ENCODE measurements around the gene KIF15. TPM values are rescaled to one million over a fixed set of nuclear protein-coding genes. Genes with fewer than 3 reads are reported as not detected.

KIF15 gene
- total RNA-seq, 4 donors from 2014 or later, result 0.95 to 11.5 (median 0.96) TPM; not detected in 1

GRCh38 chr3:44772099-44772442 is 10.5 kb downstream of the KIF15 start:
- intact Hi-C loops (cut with DNase I; ENCODE audit: low total_unique reads), result no loop called here
- H3K27ac ChIP-seq, result no peak overlapping the region
- in situ Hi-C loops (cut with MboI; ENCODE audit: low pct_ligation_motif_present in 1 of 4, low pct_unique_long_range_greater_than_20kb in 1 of 4, low sequenced_read_pairs in 3 of 4), result no loop called here
- H3K4me1 ChIP-seq, result no peaks in the 10 kb centered on the region
- H3K9me3 ChIP-seq, result peaks cover 8 to 22% of the 10 kb centered on the region in 2 donors
- 90% methylated on average over 1 of the region's 1 CpG; no CpG with 5 or more reads in 1 of the 2 donors for WGBS, 2 donors (ENCODE audit: low coverage in 1 of 2)
- TF ChIP-seq CTCF (IDR thresholded peaks at IDR 0.05) (no peak), POLR2A (IDR thresholded peaks at IDR 0.05) (no peak), EP300 (IDR thresholded peaks at IDR 0.05; ENCODE audit: low read depth) (no peak), POLR2AphosphoS5 (IDR thresholded peaks at IDR 0.05) (no peak)
- DNase-seq, result no peak
- no peaks in the 10 kb centered on the region for H3K36me3 ChIP-seq
- H3K4me3 ChIP-seq, result no peak overlapping the region
- H3K27me3 ChIP-seq, result no peaks in the 10 kb centered on the region

- Histone ChIP-seq H3K36me3 (no peaks in the 10 kb centered on the region), H3K9me3 (no peaks in the 10 kb centered on the region), H3K27me3 (no peaks in the 10 kb centered on the region), H3K4me1 (no peaks in the 10 kb centered on the region), H3K27ac (no peak overlapping the region), H3K4me3 (no peak overlapping the region)
- no peak for DNase-seq
- intact Hi-C loops (cut with DNase I; ENCODE audit: low total_unique reads) (no loop called here), in situ Hi-C loops (cut with MboI; ENCODE audit: low pct_ligation_motif_present in 1 of 4, low pct_unique_long_range_greater_than_20kb in 1 of 4, low sequenced_read_pairs in 3 of 4) (no loop called here)
- TF ChIP-seq POLR2AphosphoS5 (IDR thresholded peaks at IDR 0.05), result no peak
- TF ChIP-seq EP300 (IDR thresholded peaks at IDR 0.05; ENCODE audit: low read depth), result no peak
- TF ChIP-seq CTCF (IDR thresholded peaks at IDR 0.05), result no peak
- TF ChIP-seq POLR2A (IDR thresholded peaks at IDR 0.05), result no peak
- 97% methylated on average over 4 of the region's 4 CpGs for WGBS, 2 donors (ENCODE audit: low coverage in 1 of 2)
Measured at GRCh38 chr3:44782891-44783290, 21.3 kb downstream of the KIF15 start.

GRCh38 chr3:44795197-44795596 is 33.6 kb downstream of the KIF15 start:
- intact Hi-C loops (cut with DNase I; ENCODE audit: low total_unique reads), result no loop called here
- no peak for TF ChIP-seq EP300 (IDR thresholded peaks at IDR 0.05; ENCODE audit: low read depth)
- TF ChIP-seq POLR2AphosphoS5 (IDR thresholded peaks at IDR 0.05), result no peak
- no peak for TF ChIP-seq POLR2A (IDR thresholded peaks at IDR 0.05)
- TF ChIP-seq CTCF (IDR thresholded peaks at IDR 0.05), result no peak
- Histone ChIP-seq H3K4me1 (no peaks in the 10 kb centered on the region), H3K27me3 (no peaks in the 10 kb centered on the region), H3K36me3 (peaks cover 0 to 5% (median 0%) of the 10 kb centered on the region in 4 donors), H3K4me3 (no peak overlapping the region), H3K27ac (no peak overlapping the region), H3K9me3 (no peaks in the 10 kb centered on the region)
- in situ Hi-C loops (cut with MboI; ENCODE audit: low pct_ligation_motif_present in 1 of 4, low pct_unique_long_range_greater_than_20kb in 1 of 4, low sequenced_read_pairs in 3 of 4), result no loop called here
- no peak for DNase-seq
- 93 to 99% methylated on average over 4 of the region's 4 CpGs for WGBS, 2 donors (ENCODE audit: low coverage in 1 of 2)

- Histone ChIP-seq H3K27me3 (no peaks in the 10 kb centered on the region), H3K9me3 (no peaks in the 10 kb centered on the region), H3K36me3 (peaks cover 0 to 5% (median 0%) of the 10 kb centered on the region in 4 donors), H3K4me3 (no peak overlapping the region), H3K4me1 (no peaks in the 10 kb centered on the region), H3K27ac (no peak overlapping the region)
- TF ChIP-seq CTCF (IDR thresholded peaks at IDR 0.05), result no peak
- intact Hi-C loops (cut with DNase I; ENCODE audit: low total_unique reads), result no loop called here
- no peak for DNase-seq
- in situ Hi-C loops (cut with MboI; ENCODE audit: low pct_ligation_motif_present in 1 of 4, low pct_unique_long_range_greater_than_20kb in 1 of 4, low sequenced_read_pairs in 3 of 4), result no loop called here
- WGBS, 2 donors (ENCODE audit: low coverage in 1 of 2), result 78 to 86% methylated on average over 2 of the region's 2 CpGs
Measured at GRCh38 chr3:44802011-44802410, 40.4 kb downstream of the KIF15 start.
